DOHH2 (cell line): ENCODE results near the gene CATSPER3.

Experiments used
- H3F3A ChIP-seq: fragments of 200-600 bp; sonication (generic), shearing (Covaris generic); 2 replicates; pipeline ENCODE4 v1.6.0; 2016; ENCODE audit warnings: antibody characterized with exemption, mild to moderate bottlenecking; ENCODE audit not compliant: control insufficient read depth, insufficient read depth
- H3K27ac ChIP-seq: fragments of 200-600 bp; sonication (generic); 2 replicates; pipeline ENCODE4 v1.5.1; 2014; ENCODE audit warnings: low read depth, mild to moderate bottlenecking, low read length, moderate library complexity
- H3K27me3 ChIP-seq: fragments of 200-600 bp; sonication (generic); 2 replicates; pipeline ENCODE4 v1.6.1; 2014; ENCODE audit warnings: mild to moderate bottlenecking, low read length, mixed read lengths; ENCODE audit not compliant: control insufficient read depth
- H3K36me3 ChIP-seq: fragments of 200-600 bp; sonication (generic); 2 replicates; pipeline ENCODE4 v1.6.1; 2014; ENCODE audit warnings: mild to moderate bottlenecking, low read length, moderate library complexity, mixed read lengths; ENCODE audit not compliant: control insufficient read depth
- H3K4me1 ChIP-seq: fragments of 200-600 bp; sonication (generic); 2 replicates; pipeline ENCODE4 v1.6.1; 2014; ENCODE audit warnings: mild to moderate bottlenecking, low read length, mixed read lengths; ENCODE audit not compliant: control insufficient read depth
- H3K4me2 ChIP-seq: fragments of 200-600 bp; sonication (generic); 2 replicates; pipeline ENCODE4 v1.6.0; 2014; ENCODE audit warnings: mild to moderate bottlenecking, low read length, moderate library complexity
- H3K4me3 ChIP-seq: fragments of 200-600 bp; sonication (generic); 2 replicates; pipeline ENCODE4 v1.5.1; 2014; ENCODE audit warnings: mild to moderate bottlenecking, low read length, mixed read lengths
- H3K79me2 ChIP-seq: fragments of 200-600 bp; sonication (generic); 2 replicates; pipeline ENCODE4 v1.6.1; 2014; ENCODE audit warnings: mild to moderate bottlenecking, low read length, mixed read lengths; ENCODE audit not compliant: control insufficient read depth
- H3K9me2 ChIP-seq: fragments of 200-600 bp; sonication (generic); replicated peaks from 2 replicates; pipeline ENCODE4 v1.6.1; 2014; ENCODE audit warnings: mild to moderate bottlenecking, low read length, mixed read lengths; ENCODE audit not compliant: control insufficient read depth
- H3K9me3 ChIP-seq: fragments of 200-600 bp; sonication (generic); 2 replicates; pipeline ENCODE4 v1.6.1; 2014; ENCODE audit warnings: antibody characterized with exemption, low read length, mixed read lengths; ENCODE audit not compliant: control insufficient read depth, insufficient read depth
- H4K20me1 ChIP-seq: fragments of 200-600 bp; sonication (generic); 2 replicates; pipeline ENCODE4 v1.6.0; 2014; ENCODE audit warnings: low read depth, mild to moderate bottlenecking, antibody characterized with exemption, low read length, moderate library complexity; ENCODE audit not compliant: control insufficient read depth, insufficient read depth
- CTCF ChIP-seq: fragments of 200-600 bp; sonication (generic); IDR thresholded peaks from one replicate; pipeline ENCODE4 v1.5.1; 2014; ENCODE audit warnings: antibody characterized with exemption, mild to moderate bottlenecking, low read depth, low read length; ENCODE audit not compliant: poor library complexity, severe bottlenecking
- EZH2phosphoT487 ChIP-seq: fragments of 200-600 bp; sonication (generic); IDR thresholded peaks from 2 replicates; pipeline ENCODE4 v1.6.1; 2017; ENCODE audit warnings: borderline replicate concordance, mild to moderate bottlenecking, antibody characterized with exemption, low read length, moderate library complexity, mixed read lengths

CATSPER3 gene

GRCh38 chr5:135027266-135027696 lies 59.6 kb downstream of the CATSPER3 start:
- H3F3A ChIP-seq = 0 out of 2 replicates have a peak, but pooled peaks cover 2% of the 10 kb centered on the region
- H3K79me2 ChIP-seq = peaks cover 45% of the 10 kb centered on the region
- peaks cover 20% of the 10 kb centered on the region for H4K20me1 ChIP-seq
- H3K36me3 ChIP-seq = peaks cover 60% of the 10 kb centered on the region
- TF ChIP-seq CTCF (no peak), EZH2phosphoT487 (no peak)
- H3K9me3 ChIP-seq = no peaks in the 10 kb centered on the region
- no peak overlapping the region for H3K4me2 ChIP-seq
- H3K4me3 ChIP-seq = no peak overlapping the region
- no peak overlapping the region for H3K27ac ChIP-seq
- H3K9me2 ChIP-seq = no peaks in the 10 kb centered on the region
- no peaks in the 10 kb centered on the region for H3K27me3 ChIP-seq
- H3K4me1 ChIP-seq = peaks cover 13% of the 10 kb centered on the region

GRCh38 chr5:135027697-135028615 lies 60.2 kb downstream of the CATSPER3 start:
- Histone ChIP-seq H3K4me1 (peaks cover 13% of the 10 kb centered on the region), H3K4me2 (no peak overlapping the region), H4K20me1 (peaks cover 20% of the 10 kb centered on the region), H3K27me3 (no peaks in the 10 kb centered on the region), H3F3A (no peaks in the 10 kb centered on the region), H3K27ac (no peak overlapping the region), H3K4me3 (no peak overlapping the region), H3K79me2 (peaks cover 52% of the 10 kb centered on the region), H3K9me3 (no peaks in the 10 kb centered on the region), H3K9me2 (no peaks in the 10 kb centered on the region), H3K36me3 (peaks cover 66% of the 10 kb centered on the region)
- no peak for TF ChIP-seq CTCF
- TF ChIP-seq EZH2phosphoT487 = no peak

- Histone ChIP-seq H3K36me3 (peaks cover 72% of the 10 kb centered on the region), H4K20me1 (peaks cover 20% of the 10 kb centered on the region), H3K27ac (no peak overlapping the region), H3F3A (no peaks in the 10 kb centered on the region), H3K27me3 (no peaks in the 10 kb centered on the region), H3K9me2 (no peaks in the 10 kb centered on the region), H3K4me2 (no peak overlapping the region), H3K9me3 (no peaks in the 10 kb centered on the region), H3K79me2 (peaks cover 61% of the 10 kb centered on the region), H3K4me1 (peaks cover 13% of the 10 kb centered on the region), H3K4me3 (no peak overlapping the region)
- TF ChIP-seq EZH2phosphoT487 = no peak
- TF ChIP-seq CTCF = no peak
Observed at GRCh38 chr5:135028791-135029476, 61.2 kb downstream of the CATSPER3 start.
